Spinal cord (tissue), 10 donors: ENCODE data around the gene SST. TPM values are rescaled to one million over a fixed set of nuclear protein-coding genes. Genes with fewer than 3 reads are reported as not detected.
"Not testable (repeated sequence)": the region's sequence is repeated elsewhere in the genome, so short reads cannot be mapped to it uniquely, and the experiment has no call there.

ENCODE experiments used
- DNase-seq, 6 donors: peaks; one replicate each; pipeline versions ENCODE4 v3.0.0 to v3.0.0-alpha.2; 2013 to 2015; ENCODE audit warnings: low spot score in 6 of 6, low read depth in 4 of 6
- H3K27ac ChIP-seq: one replicate; pipeline ENCODE4 v1.5.1; 2013; ENCODE audit warnings: low read depth, low read length, control low read depth
- H3K27me3 ChIP-seq: one replicate; pipeline ENCODE4 v1.6.1; 2013; ENCODE audit warnings: low read length; ENCODE audit not compliant: control insufficient read depth, insufficient read depth
- H3K36me3 ChIP-seq: one replicate; pipeline ENCODE4 v1.6.1; 2013; ENCODE audit warnings: low read length; ENCODE audit not compliant: control insufficient read depth, insufficient read depth
- H3K4me1 ChIP-seq: one replicate; pipeline ENCODE4 v1.6.1; 2013; ENCODE audit warnings: low read length; ENCODE audit not compliant: control insufficient read depth, insufficient read depth
- H3K4me3 ChIP-seq: one replicate; pipeline ENCODE4 v1.5.1; 2013; ENCODE audit warnings: low read depth, low read length, control low read depth
- H3K9me3 ChIP-seq: one replicate; pipeline ENCODE4 v1.6.1; 2013; ENCODE audit warnings: low read length; ENCODE audit not compliant: control insufficient read depth, insufficient read depth
- whole genome bisulfite sequencing: methylation state at CpG from one replicate; pipeline ENCODE4 v1.1.5; 2013; ENCODE audit warnings: missing lambda C conversion rate; ENCODE audit not compliant: insufficient coverage; 5-methylcytosine and 5-hydroxymethylcytosine counted together
- polyA plus RNA-seq, 2 donors: library from polyadenylated mRNA; unstranded; fragments of 120-200 nt; gene quantifications; one replicate each; pipeline ENCODE4 v1.2.1, GENCODE V29; 2013; ENCODE audit not compliant: insufficient read length in 2 of 2
- total RNA-seq, 2 donors: library from RNA; depleted of rRNA in 1 of 2; stranded (reverse); fragments of 120-200 nt in 1 of 2; fragments of >200 nt in 1 of 2; gene quantifications; one replicate each; pipeline versions ENCODE4 v1.2.3 to v1.2.4, GENCODE V29; 2013 to 2014
- donor health status: healthy.

Gene SST
- total and polyA plus RNA-seq, 4 donors, result 29.2 to 317 (median 180) TPM

DNA sequence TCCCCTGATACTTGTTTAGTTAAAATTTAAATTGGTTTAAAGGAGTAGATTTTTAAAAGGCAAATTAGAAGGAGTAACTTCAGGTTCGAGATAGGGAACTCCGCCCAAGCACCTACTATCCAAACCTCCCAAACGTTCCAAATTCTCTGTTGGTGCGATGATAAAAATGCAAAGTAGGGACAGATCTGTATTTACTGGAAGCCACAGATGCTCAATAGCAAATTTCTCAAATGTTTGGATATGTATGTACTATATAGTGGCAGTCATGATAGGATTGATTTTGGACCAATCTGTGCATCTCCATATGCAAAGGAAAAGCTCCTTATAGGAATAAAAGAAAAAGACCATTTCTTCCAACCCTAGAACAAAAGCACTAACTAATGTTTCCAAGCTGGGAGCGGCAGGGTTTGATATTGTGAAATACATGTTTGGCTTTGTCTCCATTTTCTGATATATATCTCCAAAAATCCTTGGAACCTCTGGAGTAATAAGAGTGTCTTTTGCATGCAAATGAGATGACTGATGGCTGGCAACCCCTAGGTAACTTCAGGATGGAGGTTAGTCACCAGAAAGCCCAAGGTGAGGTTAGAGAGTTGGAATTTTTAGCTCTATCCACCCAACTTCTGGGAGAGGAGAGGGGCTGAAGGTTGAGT lies 16.6 kb upstream of the SST start:
- Histone ChIP-seq H3K4me3 (no peak overlapping the region), H3K27me3 (no peaks in the 10 kb centered on the region), H3K4me1 (no peaks in the 10 kb centered on the region), H3K27ac (no peak overlapping the region), H3K36me3 (no peaks in the 10 kb centered on the region), H3K9me3 (no peaks in the 10 kb centered on the region)
- DNase-seq, result peak in 1 of 6 donors; percentile 30
- WGBS, result no CpG with 5 or more reads among the region's 5 CpGs

DNA sequence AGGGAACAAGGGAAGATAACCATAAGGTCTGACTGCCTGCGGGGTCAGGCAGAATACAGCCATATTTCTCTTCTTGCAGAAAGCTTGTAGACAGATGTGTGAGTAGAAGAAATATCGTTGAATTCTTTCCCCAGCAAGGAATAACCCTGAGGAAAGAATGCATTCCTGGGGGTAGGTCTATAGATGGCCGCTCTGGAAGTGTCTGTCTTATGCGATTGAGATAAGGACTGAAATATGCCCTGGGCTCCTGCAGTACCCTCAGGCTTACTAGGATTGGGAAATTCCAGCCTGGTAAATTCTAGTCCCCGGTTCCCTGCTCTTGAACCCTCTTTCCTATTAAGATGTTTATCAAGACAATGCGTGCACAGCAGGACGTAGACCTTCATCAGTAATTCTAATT lies 15.8 kb upstream of the SST start:
- no peaks in the 10 kb centered on the region for H3K4me1 ChIP-seq
- H3K9me3 ChIP-seq, result no peaks in the 10 kb centered on the region
- H3K27ac ChIP-seq, result no peak overlapping the region
- no peak overlapping the region for H3K4me3 ChIP-seq
- no peaks in the 10 kb centered on the region for H3K27me3 ChIP-seq
- H3K36me3 ChIP-seq, result no peaks in the 10 kb centered on the region
- DNase-seq, result no peak
- 98% methylated on average over 6 of the region's 7 CpGs for WGBS

DNA sequence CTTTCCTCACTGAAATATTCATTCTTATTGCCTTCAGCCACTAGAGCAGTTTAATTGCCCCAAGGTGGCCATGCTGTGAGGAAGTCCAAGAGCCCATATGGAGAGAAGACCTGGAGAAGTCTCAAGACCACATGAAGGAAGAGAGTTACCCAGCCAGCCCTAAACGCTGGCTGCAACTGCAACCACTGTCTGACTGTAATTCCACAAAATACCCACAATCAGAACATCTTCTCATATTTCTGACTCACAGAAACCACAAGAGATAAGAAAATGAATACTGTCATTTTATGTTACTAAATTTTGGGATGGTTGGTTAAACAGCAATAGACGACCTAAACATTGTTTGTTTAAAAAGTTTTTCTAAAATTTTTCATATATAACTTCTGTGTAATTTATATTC lies 14.7 kb upstream of the SST start:
- no peak for DNase-seq
- H3K4me3 ChIP-seq, result no peak overlapping the region
- no peaks in the 10 kb centered on the region for H3K36me3 ChIP-seq
- WGBS, result no CpG with 5 or more reads among the region's 2 CpGs
- H3K27ac ChIP-seq, result no peak overlapping the region
- H3K9me3 ChIP-seq, result no peaks in the 10 kb centered on the region
- no peaks in the 10 kb centered on the region for H3K27me3 ChIP-seq
- H3K4me1 ChIP-seq, result no peaks in the 10 kb centered on the region

DNA sequence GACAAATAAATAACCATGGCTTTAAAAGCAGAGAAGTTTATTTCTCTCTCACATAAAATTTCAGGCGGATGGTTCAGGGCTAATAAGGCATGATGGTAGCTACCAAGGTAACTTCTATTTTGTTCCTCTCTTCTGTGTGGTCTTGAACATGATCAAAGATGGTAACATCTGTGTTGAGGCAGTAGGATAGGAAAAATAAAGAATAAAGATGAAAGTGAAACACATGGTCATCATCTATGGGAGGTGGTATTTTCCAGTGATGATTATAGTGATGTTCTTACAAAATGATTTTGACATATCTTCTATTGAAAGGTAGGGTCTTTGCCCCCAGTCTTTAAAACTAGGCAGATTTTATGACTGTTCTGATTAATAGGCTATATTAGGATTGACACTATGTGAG lies 14.2 kb upstream of the SST start:
- Histone ChIP-seq H3K9me3 (no peaks in the 10 kb centered on the region), H3K4me1 (no peaks in the 10 kb centered on the region), H3K36me3 (no peaks in the 10 kb centered on the region), H3K27ac (no peak overlapping the region), H3K4me3 (no peak overlapping the region), H3K27me3 (no peaks in the 10 kb centered on the region)
- no peak for DNase-seq
- WGBS, result no CpG with 5 or more reads among the region's 1 CpG

DNA sequence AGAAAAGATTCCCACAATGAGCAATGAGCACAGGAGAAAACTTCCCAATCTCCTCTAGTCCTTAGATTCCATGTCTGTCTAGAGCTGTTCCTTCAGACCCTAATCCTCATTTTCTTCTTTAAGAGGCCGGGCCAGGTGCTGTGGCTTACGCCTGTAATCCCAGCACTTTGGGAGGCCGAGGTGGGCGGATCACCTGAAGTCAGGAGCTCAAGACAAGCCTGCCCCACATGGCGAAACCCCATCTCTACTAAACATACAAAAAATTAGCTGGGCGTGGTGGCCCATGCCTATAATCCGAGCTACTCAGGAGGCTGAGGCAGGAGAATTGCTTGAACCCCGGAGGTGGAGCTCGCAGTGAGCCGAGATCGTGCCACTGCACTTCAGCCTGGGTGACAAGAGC lies 11.6 kb upstream of the SST start:
- not testable (repeated sequence) for H3K27me3 ChIP-seq, H3K9me3 ChIP-seq, H3K4me1 ChIP-seq, DNase-seq, H3K27ac ChIP-seq, H3K36me3 ChIP-seq, H3K4me3 ChIP-seq
- WGBS, result 90% methylated on average over 7 of the region's 11 CpGs

DNA sequence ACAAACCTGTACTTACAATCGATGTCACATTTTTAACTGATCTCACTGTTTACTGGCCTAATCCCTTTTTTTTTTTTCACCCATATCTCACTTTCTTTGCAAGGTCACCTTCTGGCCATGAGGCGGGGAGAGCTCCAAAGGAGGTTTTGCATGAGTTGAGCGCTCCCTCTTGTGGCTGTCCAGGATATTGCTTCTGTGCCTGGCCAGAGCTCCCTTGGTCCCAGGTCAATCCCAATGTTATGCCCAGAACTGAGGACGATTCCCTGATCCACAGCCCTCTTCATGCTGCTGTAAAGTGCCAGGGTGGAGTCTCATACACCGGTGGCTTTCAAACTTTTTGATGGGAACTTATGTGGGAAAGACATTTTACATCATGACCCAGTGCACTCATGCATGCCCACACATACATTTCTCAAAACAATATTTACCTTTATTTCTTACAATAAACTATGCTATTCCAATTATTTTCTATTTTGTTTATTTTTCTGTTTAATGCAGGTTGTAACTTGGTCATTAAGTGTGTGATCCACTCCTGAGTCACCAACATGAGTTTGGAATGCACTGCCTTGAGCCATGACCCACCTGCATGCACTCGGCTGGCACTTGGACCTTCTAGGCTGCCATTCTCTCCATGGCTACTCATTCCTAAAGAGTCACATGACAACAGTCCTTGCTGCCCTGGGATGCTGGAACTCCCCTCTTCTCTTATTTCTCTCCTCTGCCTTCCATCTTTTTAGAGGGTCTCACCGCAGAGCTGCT lies 9.6 kb upstream of the SST start:
- Histone ChIP-seq H3K27ac (no peak overlapping the region), H3K36me3 (no peaks in the 10 kb centered on the region), H3K27me3 (peaks cover 2% of the 10 kb centered on the region), H3K9me3 (no peaks in the 10 kb centered on the region), H3K4me1 (no peaks in the 10 kb centered on the region), H3K4me3 (no peak overlapping the region)
- 26% methylated on average over 5 of the region's 7 CpGs for WGBS
- DNase-seq, result peak; percentile 53 to 93 (median 68)

DNA sequence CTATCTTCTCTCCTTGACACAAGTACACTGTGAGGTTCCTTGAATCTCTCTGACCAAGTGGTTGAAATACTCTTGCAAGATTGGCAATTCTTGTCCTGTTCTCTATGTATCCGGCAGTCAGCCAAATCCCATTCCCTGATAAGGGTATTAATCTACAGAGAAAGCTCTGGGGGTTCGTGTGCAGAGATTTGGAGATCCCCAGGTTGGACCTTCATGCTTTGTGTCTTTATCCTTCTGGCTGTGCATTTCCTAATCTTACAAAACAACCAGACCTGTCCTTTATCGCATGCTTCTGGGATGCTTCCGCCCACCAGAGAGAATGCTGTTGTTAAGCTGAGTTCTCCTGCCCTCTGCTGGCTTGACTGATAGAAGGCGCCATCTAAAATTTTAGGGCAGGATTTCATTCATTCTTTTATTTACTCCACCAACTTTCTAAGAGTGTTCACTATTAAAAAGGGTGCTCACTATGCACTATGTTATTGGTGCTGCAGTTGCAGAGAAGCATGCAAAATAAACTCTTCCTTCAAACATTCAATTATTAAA lies 8.6 kb upstream of the SST start:
- Histone ChIP-seq H3K27ac (no peak overlapping the region), H3K4me1 (no peaks in the 10 kb centered on the region), H3K27me3 (peaks cover 2% of the 10 kb centered on the region), H3K4me3 (no peak overlapping the region), H3K9me3 (no peaks in the 10 kb centered on the region), H3K36me3 (no peaks in the 10 kb centered on the region)
- 20% methylated on average over 2 of the region's 5 CpGs for WGBS
- peak; percentile 40 to 95 (median 67) for DNase-seq

DNA sequence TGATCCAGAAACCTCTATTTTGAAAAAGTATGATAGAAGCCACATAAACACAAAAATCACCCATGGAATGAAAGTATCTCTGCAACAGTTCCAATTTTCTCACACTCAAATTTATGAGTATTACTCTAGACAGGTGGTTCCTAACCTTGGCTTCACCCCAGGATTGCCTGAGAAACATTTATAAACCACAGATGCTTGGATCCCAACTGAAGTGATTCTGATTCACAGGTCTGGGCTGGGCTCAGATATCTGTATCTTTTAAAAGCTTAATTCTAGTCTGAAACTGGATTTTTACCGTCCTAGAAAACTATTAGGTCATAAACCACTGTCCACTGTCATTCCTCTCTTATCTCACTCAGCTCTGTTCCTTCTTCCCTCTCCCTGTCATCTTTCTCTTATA lies 7.4 kb upstream of the SST start:
- no peak for DNase-seq
- Histone ChIP-seq H3K4me1 (no peaks in the 10 kb centered on the region), H3K27me3 (peaks cover 2% of the 10 kb centered on the region), H3K36me3 (no peaks in the 10 kb centered on the region), H3K9me3 (no peaks in the 10 kb centered on the region), H3K4me3 (no peak overlapping the region), H3K27ac (no peak overlapping the region)
- WGBS, result 50% methylated on average over 1 of the region's 1 CpG

DNA sequence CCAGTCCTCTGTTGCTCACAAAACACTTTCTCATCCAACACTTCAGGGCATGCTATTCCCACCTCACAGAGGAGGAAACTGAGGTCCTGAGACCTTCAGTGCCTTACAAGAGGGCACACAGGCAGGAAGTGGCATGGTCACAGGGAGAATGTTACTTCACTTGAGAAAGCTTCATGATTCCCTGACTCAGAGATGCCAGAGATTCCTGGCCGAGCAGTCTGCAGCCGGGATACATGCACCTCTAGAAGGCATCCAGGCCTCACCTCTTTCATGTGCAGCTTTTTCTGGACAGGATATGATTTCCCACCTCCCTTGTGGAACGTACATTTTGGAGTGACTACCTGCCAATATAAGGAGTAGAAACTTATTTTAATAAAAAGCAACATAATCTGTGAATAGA lies 2.8 kb upstream of the SST start:
- H3K9me3 ChIP-seq, result no peaks in the 10 kb centered on the region
- no peak for DNase-seq
- H3K36me3 ChIP-seq, result no peaks in the 10 kb centered on the region
- peaks cover 18% of the 10 kb centered on the region for H3K27me3 ChIP-seq
- H3K4me1 ChIP-seq, result peaks cover 8% of the 10 kb centered on the region
- H3K4me3 ChIP-seq, result no peak overlapping the region
- no peak overlapping the region for H3K27ac ChIP-seq
- 75% methylated on average over 2 of the region's 3 CpGs for WGBS

DNA sequence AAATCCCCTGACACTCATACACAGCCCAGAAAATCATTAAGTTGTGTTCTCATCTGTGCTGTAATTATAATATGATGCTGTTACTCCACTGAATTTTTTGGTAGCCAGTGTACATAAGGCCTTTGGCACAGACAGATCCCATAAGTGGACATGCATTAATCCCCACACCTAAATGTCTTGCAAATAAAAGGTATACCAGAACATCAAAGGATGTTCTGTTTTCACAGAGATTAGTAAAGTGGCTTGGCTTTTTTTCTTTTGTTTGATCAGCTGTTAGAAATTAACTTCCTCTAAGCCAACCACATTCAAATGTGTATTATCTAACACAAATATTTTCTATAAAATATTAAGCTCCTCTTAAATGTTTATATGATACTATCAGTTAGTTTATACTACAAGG lies 2.7 kb downstream of the SST start:
- peaks cover 8% of the 10 kb centered on the region for H3K4me1 ChIP-seq
- no peaks in the 10 kb centered on the region for H3K9me3 ChIP-seq
- no peak overlapping the region for H3K4me3 ChIP-seq
- H3K27ac ChIP-seq, result no peak overlapping the region
- H3K36me3 ChIP-seq, result no peaks in the 10 kb centered on the region
- DNase-seq, result no peak
- H3K27me3 ChIP-seq, result peaks cover 18% of the 10 kb centered on the region
